ENCODE measurements around the gene GPRC5C.

DNA sequence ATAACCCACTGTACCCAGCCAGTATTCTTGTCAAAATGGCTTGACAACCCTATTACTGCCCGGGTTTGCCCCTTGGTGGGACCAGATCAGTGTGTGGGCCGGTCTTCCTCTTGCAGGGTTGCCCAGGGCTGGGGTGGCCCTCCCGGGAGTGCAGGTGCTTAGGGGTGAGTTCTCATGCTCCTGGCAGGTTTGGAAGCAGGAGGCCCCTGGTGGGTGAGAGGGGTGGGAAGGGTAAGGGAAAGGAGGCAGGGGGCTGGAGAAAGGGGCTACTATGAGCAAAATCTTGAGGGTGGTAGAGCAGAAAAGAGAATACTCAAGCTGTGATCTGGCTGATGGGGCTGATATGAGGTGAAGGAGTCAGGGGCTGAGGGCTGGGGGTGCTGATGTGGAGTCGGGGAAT, 41.0 kb downstream of the GPRC5C start:
- TF ChIP-seq, protein P1, sequence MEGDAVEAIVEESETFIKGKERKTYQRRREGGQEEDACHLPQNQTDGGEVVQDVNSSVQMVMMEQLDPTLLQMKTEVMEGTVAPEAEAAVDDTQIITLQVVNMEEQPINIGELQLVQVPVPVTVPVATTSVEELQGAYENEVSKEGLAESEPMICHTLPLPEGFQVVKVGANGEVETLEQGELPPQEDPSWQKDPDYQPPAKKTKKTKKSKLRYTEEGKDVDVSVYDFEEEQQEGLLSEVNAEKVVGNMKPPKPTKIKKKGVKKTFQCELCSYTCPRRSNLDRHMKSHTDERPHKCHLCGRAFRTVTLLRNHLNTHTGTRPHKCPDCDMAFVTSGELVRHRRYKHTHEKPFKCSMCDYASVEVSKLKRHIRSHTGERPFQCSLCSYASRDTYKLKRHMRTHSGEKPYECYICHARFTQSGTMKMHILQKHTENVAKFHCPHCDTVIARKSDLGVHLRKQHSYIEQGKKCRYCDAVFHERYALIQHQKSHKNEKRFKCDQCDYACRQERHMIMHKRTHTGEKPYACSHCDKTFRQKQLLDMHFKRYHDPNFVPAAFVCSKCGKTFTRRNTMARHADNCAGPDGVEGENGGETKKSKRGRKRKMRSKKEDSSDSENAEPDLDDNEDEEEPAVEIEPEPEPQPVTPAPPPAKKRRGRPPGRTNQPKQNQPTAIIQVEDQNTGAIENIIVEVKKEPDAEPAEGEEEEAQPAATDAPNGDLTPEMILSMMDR (IDR thresholded peaks at IDR 0.05) = no peak
- TF ChIP-seq POLR2A (IDR thresholded peaks at IDR 0.05) = no peak
